Mesendoderm (in vitro differentiated cells): ENCODE data around the gene BCAN.

Experiments
- DNase-seq: peaks from one replicate; pipeline ENCODE4 v3.0.0; 2013
- H2AK5ac ChIP-seq: 2 replicates; pipeline ENCODE4 v1.6.1; 2013; ENCODE audit warnings: low read length, inconsistent platforms
- H2BK120ac ChIP-seq: 2 replicates; pipeline ENCODE4 v1.6.1; 2013; ENCODE audit warnings: low read depth, mild to moderate bottlenecking, low read length, moderate library complexity, mixed read lengths
- H2BK15ac ChIP-seq: replicated peaks from 2 replicates; pipeline ENCODE4 v1.6.1; 2013; ENCODE audit warnings: low read depth, mild to moderate bottlenecking, moderate library complexity
- H2BK5ac ChIP-seq: 2 replicates; pipeline ENCODE4 v1.6.1; 2013; ENCODE audit warnings: low read length, inconsistent platforms
- H3K18ac ChIP-seq: 2 replicates; pipeline ENCODE4 v1.6.1; 2013; ENCODE audit warnings: mild to moderate bottlenecking, low read length, mixed read lengths
- H3K23ac ChIP-seq: one replicate; pipeline ENCODE4 v1.6.1; 2013; ENCODE audit warnings: low read length
- H3K27ac ChIP-seq: 2 replicates; pipeline ENCODE4 v1.5.1; 2013; ENCODE audit warnings: low read depth, mild to moderate bottlenecking, inconsistent platforms, low read length, moderate library complexity
- H3K27me3 ChIP-seq: 2 replicates; pipeline ENCODE4 v1.6.1; 2013; ENCODE audit warnings: low read length, control low read depth, mild to moderate bottlenecking, inconsistent platforms; ENCODE audit not compliant: insufficient read depth, poor library complexity
- H3K36me3 ChIP-seq: 2 replicates; pipeline ENCODE4 v1.6.1; 2013; ENCODE audit warnings: low read length, inconsistent platforms; ENCODE audit not compliant: control insufficient read depth, insufficient read depth
- H3K4ac ChIP-seq: one replicate; pipeline ENCODE4 v1.6.1; 2013; ENCODE audit warnings: low read depth, mild to moderate bottlenecking, low read length, moderate library complexity
- H3K4me1 ChIP-seq: 2 replicates; pipeline ENCODE4 v1.6.1; 2013; ENCODE audit warnings: low read depth, low read length, inconsistent platforms; ENCODE audit not compliant: control insufficient read depth
- H3K4me2 ChIP-seq: 2 replicates; pipeline ENCODE4 v1.6.1; 2013; ENCODE audit warnings: low read length
- H3K4me3 ChIP-seq: 2 replicates; pipeline ENCODE4 v1.5.1; 2013; ENCODE audit warnings: mild to moderate bottlenecking, low read length
- H3K56ac ChIP-seq: one replicate; pipeline ENCODE4 v1.6.1; 2013; ENCODE audit warnings: low read length
- H3K79me1 ChIP-seq: 2 replicates; pipeline ENCODE4 v1.6.1; 2013; ENCODE audit warnings: low read length, inconsistent platforms
- H3K79me2 ChIP-seq: 2 replicates; pipeline ENCODE4 v1.6.1; 2013; ENCODE audit warnings: mild to moderate bottlenecking, low read length; ENCODE audit not compliant: control insufficient read depth, insufficient read depth
- H3K9ac ChIP-seq: 2 replicates; pipeline ENCODE4 v1.6.1; 2013; ENCODE audit warnings: low read length, inconsistent platforms
- H4K5ac ChIP-seq: one replicate; pipeline ENCODE4 v1.6.1; 2013; ENCODE audit warnings: low read length
- H4K8ac ChIP-seq: one replicate; pipeline ENCODE4 v1.6.1; 2013; ENCODE audit warnings: low read depth, mild to moderate bottlenecking, control low read depth, low read length, moderate library complexity
- WGBS: extraction: QIAGEN DNeasy Blood & Tissue Kit; methylation state at CpG from one replicate; pipeline ENCODE4 v1.1.7; 2013; ENCODE audit warnings: low lambda C conversion rate, missing lambda C conversion rate; ENCODE audit not compliant: insufficient coverage; ENCODE audit errors: extremely low coverage; 5-methylcytosine and 5-hydroxymethylcytosine counted together

Gene BCAN

DNA sequence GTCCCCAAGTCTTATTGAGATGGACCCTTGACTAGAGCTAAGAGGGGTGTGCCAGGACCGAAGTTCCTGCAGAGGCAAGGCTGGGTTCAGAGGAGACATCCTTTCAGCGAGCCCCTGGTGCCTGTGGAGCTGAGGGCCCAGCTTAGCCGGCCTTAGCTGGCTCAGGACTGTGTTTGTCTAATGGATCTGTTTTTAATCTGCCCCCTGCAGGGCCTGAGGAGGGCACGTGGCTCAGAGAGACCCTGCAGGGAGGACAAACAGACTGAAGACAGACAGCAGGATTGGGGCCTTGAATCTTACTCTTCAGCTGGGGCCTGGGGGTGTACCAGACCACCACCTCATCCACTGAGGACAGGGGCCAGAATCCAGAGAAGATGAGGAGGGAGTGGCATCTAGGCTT, 61.8 kb downstream of the BCAN start:
- peaks cover 3% of the 10 kb centered on the region for H3K79me2 ChIP-seq
- peak overlapping the region; percentile 53 for H3K56ac ChIP-seq
- no peak overlapping the region for H3K18ac ChIP-seq
- H3K4me1 ChIP-seq: peaks cover 26% of the 10 kb centered on the region
- no peak overlapping the region for H2BK15ac ChIP-seq
- peaks cover 2% of the 10 kb centered on the region for H3K79me1 ChIP-seq
- WGBS: no CpG with 5 or more reads among the region's 4 CpGs
- peak overlapping the region; percentile 60 for H3K9ac ChIP-seq
- no peaks in the 10 kb centered on the region for H3K27me3 ChIP-seq
- no peak overlapping the region for H3K4ac ChIP-seq
- H2BK120ac ChIP-seq: no peak overlapping the region
- H3K4me2 ChIP-seq: peak overlapping the region; percentile 7
- no peak overlapping the region for H2BK5ac ChIP-seq
- H4K5ac ChIP-seq: no peak overlapping the region
- no peak overlapping the region for H3K27ac ChIP-seq
- H2AK5ac ChIP-seq: no peak overlapping the region
- no peak overlapping the region for H3K23ac ChIP-seq
- no peak overlapping the region for H4K8ac ChIP-seq
- peak; percentile 70 for DNase-seq
- no peak overlapping the region for H3K4me3 ChIP-seq
- peaks cover 5% of the 10 kb centered on the region for H3K36me3 ChIP-seq

GRCh38 chr1:156704166-156704711, 62.3 kb downstream of the BCAN start:
- peaks cover 31% of the 10 kb centered on the region for H3K4me1 ChIP-seq
- DNase-seq: peak; percentile 49
- no peaks in the 10 kb centered on the region for H3K27me3 ChIP-seq
- no peak overlapping the region for H4K8ac ChIP-seq
- H4K5ac ChIP-seq: no peak overlapping the region
- no peak overlapping the region for H3K4ac ChIP-seq
- H3K79me1 ChIP-seq: peaks cover 2% of the 10 kb centered on the region
- WGBS: no CpG with 5 or more reads among the region's 10 CpGs
- no peak overlapping the region for H2AK5ac ChIP-seq
- H3K18ac ChIP-seq: peak overlapping the region; percentile 31
- H2BK5ac ChIP-seq: no peak overlapping the region
- peak overlapping the region; percentile 39 for H3K4me3 ChIP-seq
- peak overlapping the region; percentile 60 for H3K9ac ChIP-seq
- peak overlapping the region; percentile 90 for H3K56ac ChIP-seq
- peaks cover 3% of the 10 kb centered on the region for H3K36me3 ChIP-seq
- H3K4me2 ChIP-seq: peak overlapping the region; percentile 90
- no peak overlapping the region for H2BK120ac ChIP-seq
- H3K27ac ChIP-seq: no peak overlapping the region
- H3K79me2 ChIP-seq: peaks cover 3% of the 10 kb centered on the region
- no peak overlapping the region for H3K23ac ChIP-seq
- no peak overlapping the region for H2BK15ac ChIP-seq

DNA sequence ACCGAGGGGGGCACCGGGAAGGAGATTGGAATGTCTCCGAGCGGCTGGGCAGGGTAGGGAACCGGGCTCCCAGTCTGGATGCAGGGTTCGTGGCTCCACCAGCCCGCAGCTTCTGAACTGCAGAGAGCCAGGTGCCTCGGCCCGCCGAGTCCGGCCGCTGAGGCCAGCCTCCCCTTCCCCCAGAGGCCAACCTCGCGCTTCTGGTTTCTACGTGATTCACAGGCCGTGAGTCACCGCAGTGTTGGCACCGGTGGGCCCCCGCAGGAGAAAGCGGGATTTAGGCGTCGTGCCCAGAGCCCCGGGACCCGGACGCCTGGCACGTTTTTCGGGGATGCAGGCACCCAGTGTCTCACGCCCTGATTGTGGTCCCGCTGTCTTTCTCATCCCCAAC, 63.0 kb downstream of the BCAN start:
- no peak overlapping the region for H4K5ac ChIP-seq
- H3K79me1 ChIP-seq: peaks cover 2% of the 10 kb centered on the region
- peaks cover 3% of the 10 kb centered on the region for H3K79me2 ChIP-seq
- H2AK5ac ChIP-seq: no peak overlapping the region
- H3K23ac ChIP-seq: no peak overlapping the region
- H3K36me3 ChIP-seq: peaks cover 2% of the 10 kb centered on the region
- peak overlapping the region; percentile 39 for H3K4me3 ChIP-seq
- no peak overlapping the region for H4K8ac ChIP-seq
- H3K4ac ChIP-seq: peak overlapping the region; percentile 29
- peaks cover 36% of the 10 kb centered on the region for H3K4me1 ChIP-seq
- peak overlapping the region; percentile 90 for H3K56ac ChIP-seq
- H3K27me3 ChIP-seq: no peaks in the 10 kb centered on the region
- H3K27ac ChIP-seq: no peak overlapping the region
- H3K18ac ChIP-seq: peak overlapping the region; percentile 31
- H2BK120ac ChIP-seq: no peak overlapping the region
- peak overlapping the region; percentile 90 for H3K4me2 ChIP-seq
- WGBS: no CpG with 5 or more reads among the region's 29 CpGs
- H2BK15ac ChIP-seq: no peak overlapping the region
- peak overlapping the region; percentile 60 for H3K9ac ChIP-seq
- DNase-seq: peak; percentile 56
- H2BK5ac ChIP-seq: no peak overlapping the region

DNA sequence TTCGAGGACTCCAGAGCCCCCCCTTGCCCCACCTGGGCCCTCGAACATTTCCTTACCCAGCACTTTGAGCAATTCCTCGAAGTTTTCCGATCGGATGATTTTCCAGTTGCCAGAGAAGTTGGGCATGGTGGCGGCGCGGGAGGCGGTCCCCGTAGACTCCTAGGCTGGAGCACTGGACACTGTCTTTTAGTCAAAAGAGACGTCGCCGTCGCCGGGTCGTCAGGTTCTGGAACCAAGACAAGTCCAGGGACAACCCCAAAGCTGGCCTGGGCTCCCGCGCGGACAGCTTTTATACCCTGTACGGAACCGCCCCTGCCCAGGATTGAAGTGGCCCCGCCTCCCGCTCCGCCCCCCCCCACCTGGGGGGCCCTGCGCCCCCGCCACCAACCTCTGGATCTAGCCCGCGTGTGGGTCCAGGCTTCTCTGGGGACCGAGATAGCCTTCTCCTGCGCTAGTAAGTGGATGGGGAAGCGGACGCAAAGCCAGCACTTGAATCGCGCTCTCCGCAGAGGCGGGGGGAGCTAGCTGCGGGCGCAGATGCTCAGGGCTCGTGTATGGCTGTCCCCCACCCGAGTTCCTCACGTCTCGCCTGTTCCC, 63.5 kb downstream of the BCAN start, which contains the start of gene CRABP2:
CRABP2 (minus strand) TSS at position 263 of the 597 bp plus-strand sequence; CDS start at position 126, 137 bp downstream.
- peak; percentile 80 for DNase-seq
- Histone ChIP-seq H3K27me3 (no peaks in the 10 kb centered on the region), H3K9ac (peak within 1 kb of the TSS; percentile 78)

GRCh38 chr1:156705918-156706656, 64.2 kb downstream of the BCAN start:
- WGBS: no CpG with 5 or more reads among the region's 45 CpGs
- Histone ChIP-seq H2BK120ac (peak overlapping the region; percentile 95), H2AK5ac (no peak overlapping the region), H3K4me3 (peak overlapping the region; percentile 51), H3K79me1 (peaks cover 2% of the 10 kb centered on the region), H2BK15ac (no peak overlapping the region), H3K9ac (peak overlapping the region; percentile 78), H3K4me1 (peaks cover 39% of the 10 kb centered on the region), H3K18ac (peak overlapping the region; percentile 94), H2BK5ac (peak overlapping the region; percentile 70), H3K23ac (peak overlapping the region; percentile 54), H4K5ac (no peak overlapping the region), H3K4ac (peak overlapping the region; percentile 92), H3K27me3 (no peaks in the 10 kb centered on the region), H3K79me2 (peaks cover 3% of the 10 kb centered on the region), H3K56ac (peak overlapping the region; percentile 90), H3K27ac (peak overlapping the region; percentile 98), H3K4me2 (peak overlapping the region; percentile 92), H3K36me3 (no peaks in the 10 kb centered on the region), H4K8ac (peak overlapping the region; percentile 90)
- peak; percentile 97 for DNase-seq

More for the DNA sequence above, 63.5 kb downstream of the BCAN start, which contains the start of gene CRABP2:
- no CpG with 5 or more reads among the region's 42 CpGs for WGBS
- H3K23ac ChIP-seq: peak within 1 kb of the TSS; percentile 37
- no peak within 1 kb of the TSS for H2AK5ac ChIP-seq
- H4K8ac ChIP-seq: no peak within 1 kb of the TSS
- H3K4ac ChIP-seq: peak within 1 kb of the TSS; percentile 92
- H3K36me3 ChIP-seq: peaks cover 2% of the 10 kb centered on the region
- peaks cover 3% of the 10 kb centered on the region for H3K79me2 ChIP-seq
- H3K56ac ChIP-seq: peak within 1 kb of the TSS; percentile 90
- H2BK5ac ChIP-seq: peak within 1 kb of the TSS; percentile 70
- H3K4me1 ChIP-seq: peaks cover 36% of the 10 kb centered on the region
- no peak within 1 kb of the TSS for H2BK15ac ChIP-seq
- peak within 1 kb of the TSS; percentile 94 for H3K18ac ChIP-seq
- no peak within 1 kb of the TSS for H4K5ac ChIP-seq
- peak within 1 kb of the TSS; percentile 92 for H3K4me2 ChIP-seq
- peaks cover 2% of the 10 kb centered on the region for H3K79me1 ChIP-seq
- H3K27ac ChIP-seq: peak within 1 kb of the TSS; percentile 98
- no peak within 1 kb of the TSS for H2BK120ac ChIP-seq
- peak within 1 kb of the TSS; percentile 51 for H3K4me3 ChIP-seq
